Ascending aorta (tissue), 2 donors: Measurements from ENCODE around the gene FAM162B. TPM values are rescaled to one million over a fixed set of nuclear protein-coding genes. Genes with fewer than 3 reads are reported as not detected.
"Not testable (repeated sequence)": the region's sequence is repeated elsewhere in the genome, so short reads cannot be mapped to it uniquely, and the experiment has no call there.

Experiments used
- DNase-seq, 2 donors: peaks; one replicate each; pipeline ENCODE4 v3.0.0-alpha.2; 2019; ENCODE audit warnings: low spot score in 2 of 2
- H3K27ac ChIP-seq, 2 donors: fragments of 200-600 bp; sonication (generic); one replicate each; pipeline ENCODE4 v1.5.1; 2016 to 2017; ENCODE audit warnings: mild to moderate bottlenecking in 1 of 2
- H3K27me3 ChIP-seq: fragments of 200-600 bp; sonication (generic); one replicate; pipeline ENCODE4 v1.5.1; 2017
- H3K36me3 ChIP-seq, 2 donors: fragments of 200-600 bp; sonication (generic); one replicate each; pipeline ENCODE4 v1.5.1; 2016
- H3K4me1 ChIP-seq, 2 donors: fragments of 200-600 bp; sonication (generic); one replicate each; pipeline ENCODE4 v1.5.1; 2016 to 2017; ENCODE audit warnings: mild to moderate bottlenecking in 1 of 2
- H3K4me3 ChIP-seq, 2 donors: fragments of 200-600 bp; sonication (generic); one replicate each; pipeline ENCODE4 v1.5.1; 2016 to 2017; ENCODE audit warnings: mild to moderate bottlenecking in 1 of 2
- H3K9me3 ChIP-seq, 2 donors: fragments of 200-600 bp; sonication (generic); one replicate each; pipeline ENCODE4 v1.5.1; 2016
- intact Hi-C: fragments of 100-400 bp; cut with DNase I; formaldehyde crosslinking; loops from one replicate; pipeline ENCODE4 v1.15.1; 2023
- total RNA-seq: library from RNA; depleted of rRNA; stranded (reverse); fragments of >200 nt; gene quantifications from one replicate; pipeline ENCODE4 v1.1.0, GENCODE V29; 2016
- TF ChIP-seq, protein P1 (sequence below), 3 experiments: fragments of 200-600 bp in 2 of 3; fragments of 450-650 bp in 1 of 3; sonication (generic) in 2 of 3; IDR thresholded peaks; one replicate each; pipeline ENCODE4 v1.5.1; 2016 to 2019; ENCODE audit warnings: antibody characterized with exemption in 3 of 3, mild to moderate bottlenecking in 1 of 3, moderate library complexity in 1 of 3

The FAM162B gene
- total RNA-seq, 1 donor from 2014 or later, result not detected

DNA sequence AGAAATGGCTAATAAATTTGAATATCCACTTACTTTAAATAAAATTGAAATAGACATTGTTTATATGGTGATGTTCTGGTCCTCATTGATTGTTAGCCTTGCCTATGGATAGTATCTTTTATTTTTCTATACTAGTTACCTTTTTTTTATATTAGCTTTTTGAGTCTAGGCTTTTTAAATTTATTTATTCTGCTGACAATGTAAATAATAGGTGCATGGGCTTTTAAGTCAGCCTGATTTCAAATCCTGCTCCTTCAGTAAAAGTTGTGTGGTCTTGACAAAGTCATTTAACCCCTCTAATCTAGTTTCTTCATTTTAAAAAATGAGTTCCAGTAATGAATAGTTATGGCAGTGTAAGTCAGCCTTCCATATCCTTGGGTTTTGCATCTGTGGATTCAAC lies 38.6 kb downstream of the FAM162B start:
- Histone ChIP-seq H3K27ac (no peak overlapping the region), H3K27me3 (no peaks in the 10 kb centered on the region), H3K9me3 (no peaks in the 10 kb centered on the region), H3K4me3 (no peak overlapping the region), H3K36me3 (peaks cover 23 to 84% of the 10 kb centered on the region in 2 donors), H3K4me1 (no peaks in the 10 kb centered on the region)
- intact Hi-C loops, result no loop called here
- TF ChIP-seq, protein P1, sequence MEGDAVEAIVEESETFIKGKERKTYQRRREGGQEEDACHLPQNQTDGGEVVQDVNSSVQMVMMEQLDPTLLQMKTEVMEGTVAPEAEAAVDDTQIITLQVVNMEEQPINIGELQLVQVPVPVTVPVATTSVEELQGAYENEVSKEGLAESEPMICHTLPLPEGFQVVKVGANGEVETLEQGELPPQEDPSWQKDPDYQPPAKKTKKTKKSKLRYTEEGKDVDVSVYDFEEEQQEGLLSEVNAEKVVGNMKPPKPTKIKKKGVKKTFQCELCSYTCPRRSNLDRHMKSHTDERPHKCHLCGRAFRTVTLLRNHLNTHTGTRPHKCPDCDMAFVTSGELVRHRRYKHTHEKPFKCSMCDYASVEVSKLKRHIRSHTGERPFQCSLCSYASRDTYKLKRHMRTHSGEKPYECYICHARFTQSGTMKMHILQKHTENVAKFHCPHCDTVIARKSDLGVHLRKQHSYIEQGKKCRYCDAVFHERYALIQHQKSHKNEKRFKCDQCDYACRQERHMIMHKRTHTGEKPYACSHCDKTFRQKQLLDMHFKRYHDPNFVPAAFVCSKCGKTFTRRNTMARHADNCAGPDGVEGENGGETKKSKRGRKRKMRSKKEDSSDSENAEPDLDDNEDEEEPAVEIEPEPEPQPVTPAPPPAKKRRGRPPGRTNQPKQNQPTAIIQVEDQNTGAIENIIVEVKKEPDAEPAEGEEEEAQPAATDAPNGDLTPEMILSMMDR (IDR thresholded peaks at IDR 0.05), result no peak
- DNase-seq, result no peak

DNA sequence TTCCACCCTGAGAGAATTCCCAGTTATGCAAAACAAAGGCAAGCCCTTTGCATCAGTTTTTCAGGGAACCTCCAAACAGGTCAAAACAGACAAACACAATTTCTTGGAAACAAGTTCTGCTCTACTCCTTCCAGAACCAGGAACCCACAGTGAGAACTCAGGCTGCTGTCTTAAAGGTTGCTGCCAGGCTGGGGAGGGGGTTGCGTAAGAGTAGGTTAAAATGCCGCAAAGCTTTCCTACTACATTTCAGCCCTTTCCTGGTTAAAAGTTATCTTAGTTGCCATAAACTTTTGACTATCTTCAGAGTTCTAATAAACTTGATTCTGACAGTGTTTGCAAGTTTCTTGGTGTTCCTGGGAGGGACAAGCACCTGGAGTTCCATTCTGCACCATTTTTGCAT lies 50.8 kb downstream of the FAM162B start:
- no peak overlapping the region for H3K27ac ChIP-seq
- no peaks in the 10 kb centered on the region for H3K27me3 ChIP-seq
- no peaks in the 10 kb centered on the region for H3K9me3 ChIP-seq
- intact Hi-C loops, result no loop called here
- no peaks in the 10 kb centered on the region for H3K4me1 ChIP-seq
- no peak overlapping the region for H3K4me3 ChIP-seq
- TF ChIP-seq, protein P1 (IDR thresholded peaks at IDR 0.05), result no peak
- DNase-seq, result no peak
- H3K36me3 ChIP-seq, result peaks cover 25 to 52% of the 10 kb centered on the region in 2 donors

- intact Hi-C loops, result no loop called here
- Histone ChIP-seq H3K4me1 (no peaks in the 10 kb centered on the region), H3K36me3 (peaks cover 21 to 49% of the 10 kb centered on the region in 2 donors), H3K27ac (no peak overlapping the region), H3K4me3 (no peak overlapping the region), H3K9me3 (no peaks in the 10 kb centered on the region), H3K27me3 (no peaks in the 10 kb centered on the region)
- DNase-seq, result no peak
- TF ChIP-seq, protein P1 (IDR thresholded peaks at IDR 0.05), result no peak
Observed at GRCh38 chr6:116714296-116714695, 51.2 kb downstream of the FAM162B start.

- Histone ChIP-seq H3K27ac (no peak overlapping the region), H3K36me3 (peaks cover 8 to 42% of the 10 kb centered on the region in 2 donors), H3K4me1 (peaks cover 0 to 5% of the 10 kb centered on the region in 2 donors), H3K4me3 (no peak overlapping the region), H3K27me3 (no peaks in the 10 kb centered on the region), H3K9me3 (no peaks in the 10 kb centered on the region)
- no peak for DNase-seq
- intact Hi-C loops, result no loop called here
- TF ChIP-seq, protein P1 (IDR thresholded peaks at IDR 0.05), result no peak
Observed at GRCh38 chr6:116705917-116706316, 59.6 kb downstream of the FAM162B start.

DNA sequence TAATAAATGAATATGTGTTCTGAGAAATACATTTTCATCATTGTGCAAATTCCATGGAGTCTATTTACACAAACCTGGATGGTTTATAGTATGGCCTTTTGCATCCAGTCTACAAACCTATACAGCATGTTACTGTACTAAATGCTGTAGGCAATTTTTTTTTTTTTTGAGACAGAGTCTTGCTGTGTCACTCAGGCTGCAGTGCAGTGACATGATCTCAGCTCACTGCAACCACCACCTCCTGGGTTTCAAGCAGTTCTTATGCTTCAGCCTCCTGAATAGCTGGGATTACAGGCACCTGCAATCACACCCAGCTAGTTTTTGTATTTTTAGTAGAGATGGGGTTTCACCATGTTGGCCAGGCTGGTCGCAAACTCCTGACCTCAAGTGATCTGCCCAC lies 61.6 kb downstream of the FAM162B start:
- H3K27me3 ChIP-seq, H3K27ac ChIP-seq, intact Hi-C loops, H3K4me1 ChIP-seq, DNase-seq, H3K9me3 ChIP-seq, H3K4me3 ChIP-seq: not testable (repeated sequence)
- peaks cover 8 to 51% of the 10 kb centered on the region in 2 donors for H3K36me3 ChIP-seq

Other genes starting within 250 kb of the FAM162B start
- not detected for gene TRAPPC3L, start 220.0 kb downstream of the FAM162B start, total RNA-seq
- gene CALHM4, start 212.0 kb downstream of the FAM162B start, total RNA-seq, result not detected
- 11.0 TPM for gene RWDD1, start 194.2 kb downstream of the FAM162B start, total RNA-seq
- 17.9 TPM for gene RSPH4A, start 149.2 kb downstream of the FAM162B start, total RNA-seq
- gene ZUP1, start 97.0 kb downstream of the FAM162B start, total RNA-seq, result 0.85 TPM
- gene KPNA5, start 84.5 kb downstream of the FAM162B start, total RNA-seq, result 0.96 TPM
- not detected for gene GPRC6A, start 63.4 kb upstream of the FAM162B start, total RNA-seq
- not detected for gene RFX6, start 111.5 kb upstream of the FAM162B start, total RNA-seq